K562 (cell line): ENCODE measurements around the gene FCAMR. TPM values are rescaled to one million over a fixed set of nuclear protein-coding genes. Genes with fewer than 3 reads are reported as not detected.

Experiments used
- BCL6 ChIP-seq: fragments of 250-450 bp; sonication (Bioruptor Pico); IDR thresholded peaks from 2 replicates; pipeline ENCODE4 v1.4.0; 2020
- CEBPG ChIP-seq, 3 experiments: fragments of 200-800 bp in 1 of 3; sonication (Bioruptor generic) in 1 of 3; sonication (generic) in 1 of 3; formaldehyde crosslinking in 1 of 3; IDR thresholded peaks in 2 of 3; conservative IDR thresholded peaks in 1 of 3; 2 replicates each; pipeline versions ENCODE4 v1.6.1 to v1.8.0; 2016 to 2022; ENCODE audit warnings: missing compliant biosample characterization in 2 of 3, missing genetic modification characterization in 2 of 3, mild to moderate bottlenecking in 1 of 3, missing genetic modification reagents in 1 of 3
- ERF ChIP-seq: fragments of 450-650 bp; formaldehyde crosslinking; IDR thresholded peaks from 2 replicates; pipeline ENCODE4 v1.4.0; 2020; ENCODE audit warnings: mild to moderate bottlenecking, mixed read lengths
- FOXA3 ChIP-seq, 2 experiments: fragments of 450-650 bp in 1 of 2; sonication (generic) in 1 of 2; formaldehyde crosslinking; IDR thresholded peaks in 1 of 2; conservative IDR thresholded peaks in 1 of 2; 2 replicates each; pipeline versions ENCODE4 v1.4.0 to v1.8.0; 2020 to 2022; ENCODE audit warnings: mild to moderate bottlenecking in 2 of 2, missing genetic modification reagents in 1 of 2
- JUN ChIP-seq, 2 experiments: sonication (generic) in 1 of 2; formaldehyde crosslinking in 1 of 2; IDR thresholded peaks; 2 replicates each; pipeline versions ENCODE4 v1.6.1 to v1.8.0; 2012 to 2022; ENCODE audit warnings: borderline replicate concordance in 2 of 2, mild to moderate bottlenecking in 2 of 2, improper control_type of control experiment in 1 of 2, low read depth in 1 of 2, low read length in 1 of 2, missing genetic modification reagents in 1 of 2
- MEF2A ChIP-seq: IDR thresholded peaks from 2 replicates; pipeline ENCODE4 v1.6.1; 2011; ENCODE audit warnings: low read depth, mild to moderate bottlenecking, low read length, moderate library complexity; ENCODE audit not compliant: control insufficient read depth
- NFYB ChIP-seq: IDR thresholded peaks from 2 replicates; pipeline ENCODE4 v1.6.1; 2011; ENCODE audit warnings: mild to moderate bottlenecking, moderate library complexity; ENCODE audit not compliant: insufficient read length; ENCODE audit errors: extremely low read depth
- POLR2H ChIP-seq: IDR thresholded peaks from 2 replicates; pipeline ENCODE4 v1.6.1; 2016; ENCODE audit warnings: missing genetic modification characterization, low read depth, mild to moderate bottlenecking, control low read depth, missing compliant biosample characterization, moderate library complexity
- RCOR1 ChIP-seq, 2 experiments: IDR thresholded peaks; 2 replicates each; pipeline ENCODE4 v1.6.1; 2012; ENCODE audit warnings: low read depth in 2 of 2, low read length in 2 of 2, borderline replicate concordance in 1 of 2, improper control_type of control experiment in 1 of 2
- TCF7L2 ChIP-seq: fragments of 150-350 bp; IDR thresholded peaks from 2 replicates; pipeline ENCODE4 v1.6.1; 2016; ENCODE audit warnings: low read depth, mild to moderate bottlenecking, low read length, moderate library complexity
- ZNF212 ChIP-seq: fragments of 450-650 bp; formaldehyde crosslinking; IDR thresholded peaks from 2 replicates; pipeline ENCODE4 v1.4.0; 2020; ENCODE audit warnings: mild to moderate bottlenecking
- ZNF232 ChIP-seq: sonication (generic); formaldehyde crosslinking; IDR thresholded peaks from 2 replicates; pipeline ENCODE4 v1.8.0; 2022; ENCODE audit warnings: mild to moderate bottlenecking, missing genetic modification reagents
- ZNF311 ChIP-seq: fragments of 250-450 bp; sonication (Bioruptor Pico); IDR thresholded peaks from 2 replicates; pipeline ENCODE4 v1.4.0; 2020; ENCODE audit warnings: mild to moderate bottlenecking, moderate library complexity
- polyA plus RNA-seq, 8 experiments: library from polyadenylated mRNA; depleted of rRNA in 4 of 8; stranded (reverse) in 5 of 8; unstranded in 3 of 8; fragments of >200 nt; fragmentation: Nextera tagmentation in 2 of 8; fragmentation: Illumina TruSeq in 1 of 8; extraction: Ambion mirVana in 2 of 8; extraction: Trizol in 1 of 8; gene quantifications; 2 replicates each; pipeline versions ENCODE4 v1.2.1 to v1.2.3, GENCODE V29; 2011 to 2014; ENCODE audit warnings: inconsistent platforms in 1 of 8, missing spikeins in 1 of 8
- total RNA-seq, 7 experiments: library from RNA; depleted of rRNA in 6 of 7; stranded (reverse); fragments of >200 nt in 6 of 7; fragmentation: Illumina TruSeq in 2 of 7; extraction: Trizol in 2 of 7; gene quantifications; 2 replicates each; pipeline versions ENCODE4 v1.2.1 to v1.2.3, GENCODE V29; 2011 to 2021; ENCODE audit warnings: low replicate concordance in 1 of 7
- TF ChIP-seq, protein P1 (sequence below), 2 experiments: fragments of 450-650 bp; formaldehyde crosslinking in 1 of 2; IDR thresholded peaks; 2 replicates each; pipeline versions ENCODE4 v1.4.0 to v1.6.1; 2014 to 2020; ENCODE audit warnings: mild to moderate bottlenecking in 2 of 2, borderline replicate concordance in 1 of 2, low read depth in 1 of 2
- TF ChIP-seq, protein P2 (sequence below): fragments of 250-450 bp; sonication (Bioruptor Pico); IDR thresholded peaks from 2 replicates; pipeline ENCODE4 v1.8.0; 2021; ENCODE audit warnings: moderate library complexity, mild to moderate bottlenecking, inconsistent platforms

FCAMR gene
- total and polyA plus RNA-seq, 9 of the 15 experiments (the other 6 are each of a cell fraction or from before 2014, with no cell fraction given), result not detected

DNA sequence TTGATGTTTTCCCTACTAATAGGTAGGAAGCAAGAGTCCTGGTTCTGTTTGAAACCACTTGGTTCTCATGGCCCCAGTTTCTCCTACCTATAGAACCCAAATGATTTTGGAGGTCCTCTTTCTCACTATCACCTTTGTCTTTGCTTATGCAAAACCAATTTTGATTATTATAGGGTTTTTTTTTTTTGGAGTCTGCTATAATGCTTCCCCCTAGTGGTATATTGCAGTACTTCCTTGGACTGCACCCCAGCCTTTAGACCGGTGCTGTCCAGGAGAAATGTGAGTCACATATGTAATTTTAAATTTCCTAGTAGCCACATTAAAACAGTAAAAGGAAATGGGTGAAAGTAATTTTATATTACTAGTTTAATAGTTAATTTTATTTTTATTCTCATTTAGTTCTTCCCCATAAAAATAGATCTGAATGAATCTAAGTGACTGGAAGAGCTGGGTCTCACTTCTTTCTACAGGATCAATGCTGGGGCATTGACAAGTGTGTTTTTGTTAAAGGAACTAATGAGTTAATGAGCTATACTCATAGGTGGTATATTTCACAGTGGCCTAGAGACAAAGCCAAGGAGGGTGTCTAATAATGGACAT, 59.1 kb downstream of the FCAMR start (continued):
- TF ChIP-seq, protein P1, sequence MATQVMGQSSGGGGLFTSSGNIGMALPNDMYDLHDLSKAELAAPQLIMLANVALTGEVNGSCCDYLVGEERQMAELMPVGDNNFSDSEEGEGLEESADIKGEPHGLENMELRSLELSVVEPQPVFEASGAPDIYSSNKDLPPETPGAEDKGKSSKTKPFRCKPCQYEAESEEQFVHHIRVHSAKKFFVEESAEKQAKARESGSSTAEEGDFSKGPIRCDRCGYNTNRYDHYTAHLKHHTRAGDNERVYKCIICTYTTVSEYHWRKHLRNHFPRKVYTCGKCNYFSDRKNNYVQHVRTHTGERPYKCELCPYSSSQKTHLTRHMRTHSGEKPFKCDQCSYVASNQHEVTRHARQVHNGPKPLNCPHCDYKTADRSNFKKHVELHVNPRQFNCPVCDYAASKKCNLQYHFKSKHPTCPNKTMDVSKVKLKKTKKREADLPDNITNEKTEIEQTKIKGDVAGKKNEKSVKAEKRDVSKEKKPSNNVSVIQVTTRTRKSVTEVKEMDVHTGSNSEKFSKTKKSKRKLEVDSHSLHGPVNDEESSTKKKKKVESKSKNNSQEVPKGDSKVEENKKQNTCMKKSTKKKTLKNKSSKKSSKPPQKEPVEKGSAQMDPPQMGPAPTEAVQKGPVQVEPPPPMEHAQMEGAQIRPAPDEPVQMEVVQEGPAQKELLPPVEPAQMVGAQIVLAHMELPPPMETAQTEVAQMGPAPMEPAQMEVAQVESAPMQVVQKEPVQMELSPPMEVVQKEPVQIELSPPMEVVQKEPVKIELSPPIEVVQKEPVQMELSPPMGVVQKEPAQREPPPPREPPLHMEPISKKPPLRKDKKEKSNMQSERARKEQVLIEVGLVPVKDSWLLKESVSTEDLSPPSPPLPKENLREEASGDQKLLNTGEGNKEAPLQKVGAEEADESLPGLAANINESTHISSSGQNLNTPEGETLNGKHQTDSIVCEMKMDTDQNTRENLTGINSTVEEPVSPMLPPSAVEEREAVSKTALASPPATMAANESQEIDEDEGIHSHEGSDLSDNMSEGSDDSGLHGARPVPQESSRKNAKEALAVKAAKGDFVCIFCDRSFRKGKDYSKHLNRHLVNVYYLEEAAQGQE (IDR thresholded peaks at IDR 0.05; ENCODE audit: borderline replicate concordance), result peak; percentile 57
- TF ChIP-seq, protein P1 (CRISPR knock-in tag; IDR thresholded peaks at IDR 0.05; ENCODE audit: low read depth), result no peak
- TF ChIP-seq ERF (CRISPR knock-in tag) (no peak), POLR2H (tag) (no peak), NFYB (no peak), MEF2A (0 out of 2 replicates have a peak, but pooled peaks have one; percentile 21), ZNF212 (CRISPR knock-in tag) (no peak), ZNF311 (CRISPR knock-in tag) (no peak), ZNF232 (CRISPR knock-in tag) (no peak), JUN (IDR thresholded peaks at IDR 0.05; ENCODE audit: borderline replicate concordance, low read depth, low read length) (no peak), JUN (CRISPR knock-in tag; IDR thresholded peaks at IDR 0.05; ENCODE audit: borderline replicate concordance) (no peak), TCF7L2 (no peak), FOXA3 (CRISPR knock-in tag; conservative IDR thresholded peaks at IDR 0.05 in 1 of 2, IDR thresholded peaks at IDR 0.05 in 1 of 2) (no peak), RCOR1 (IDR thresholded peaks at IDR 0.05; ENCODE audit: borderline replicate concordance in 1 of 2, low read depth in 2 of 2, low read length in 2 of 2) (0 out of 4 replicates have a peak, but pooled peaks of 1 of the 2 experiments have one; percentile 12), BCL6 (CRISPR knock-in tag) (no peak), CEBPG (CRISPR knock-in tag; IDR thresholded peaks at IDR 0.05) (no peak), CEBPG (tag; conservative IDR thresholded peaks at IDR 0.05 in 1 of 2, IDR thresholded peaks at IDR 0.05 in 1 of 2) (no peak)
- TF ChIP-seq, protein P2, sequence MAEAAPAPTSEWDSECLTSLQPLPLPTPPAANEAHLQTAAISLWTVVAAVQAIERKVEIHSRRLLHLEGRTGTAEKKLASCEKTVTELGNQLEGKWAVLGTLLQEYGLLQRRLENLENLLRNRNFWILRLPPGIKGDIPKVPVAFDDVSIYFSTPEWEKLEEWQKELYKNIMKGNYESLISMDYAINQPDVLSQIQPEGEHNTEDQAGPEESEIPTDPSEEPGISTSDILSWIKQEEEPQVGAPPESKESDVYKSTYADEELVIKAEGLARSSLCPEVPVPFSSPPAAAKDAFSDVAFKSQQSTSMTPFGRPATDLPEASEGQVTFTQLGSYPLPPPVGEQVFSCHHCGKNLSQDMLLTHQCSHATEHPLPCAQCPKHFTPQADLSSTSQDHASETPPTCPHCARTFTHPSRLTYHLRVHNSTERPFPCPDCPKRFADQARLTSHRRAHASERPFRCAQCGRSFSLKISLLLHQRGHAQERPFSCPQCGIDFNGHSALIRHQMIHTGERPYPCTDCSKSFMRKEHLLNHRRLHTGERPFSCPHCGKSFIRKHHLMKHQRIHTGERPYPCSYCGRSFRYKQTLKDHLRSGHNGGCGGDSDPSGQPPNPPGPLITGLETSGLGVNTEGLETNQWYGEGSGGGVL (CRISPR knock-in tag), result no peak
